GM19328 (cell line): ENCODE results near the gene CA11.

Experiments
- ATAC-seq: cut with Tn5 transposase; IDR thresholded peaks from one replicate; pipeline ENCODE4 v1.9.1; 2021; ENCODE audit warnings: mild to moderate bottlenecking, moderate library complexity; ENCODE audit not compliant: unreplicated experiment

The CA11 gene

DNA sequence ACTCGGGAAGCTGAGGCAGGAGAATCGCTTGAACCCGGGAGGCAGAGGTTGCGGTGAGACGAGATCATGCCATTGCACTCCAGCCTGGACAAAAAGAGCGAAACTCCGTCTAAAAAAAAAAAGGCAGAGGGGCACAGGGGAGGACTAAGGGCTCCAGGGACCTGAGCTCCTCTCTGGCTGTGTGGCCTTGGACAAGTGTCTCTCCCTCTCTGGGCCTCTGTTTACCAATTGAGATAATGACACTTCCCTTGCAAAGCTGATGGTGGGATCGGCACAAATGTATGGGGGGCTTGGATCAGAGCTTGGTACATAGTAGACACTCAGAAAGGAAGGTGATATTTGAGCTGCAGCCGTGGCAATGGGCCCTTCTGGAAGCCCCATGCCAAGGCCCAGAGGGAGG, 50.8 kb downstream of the CA11 start:
- ATAC-seq, result no peak

DNA sequence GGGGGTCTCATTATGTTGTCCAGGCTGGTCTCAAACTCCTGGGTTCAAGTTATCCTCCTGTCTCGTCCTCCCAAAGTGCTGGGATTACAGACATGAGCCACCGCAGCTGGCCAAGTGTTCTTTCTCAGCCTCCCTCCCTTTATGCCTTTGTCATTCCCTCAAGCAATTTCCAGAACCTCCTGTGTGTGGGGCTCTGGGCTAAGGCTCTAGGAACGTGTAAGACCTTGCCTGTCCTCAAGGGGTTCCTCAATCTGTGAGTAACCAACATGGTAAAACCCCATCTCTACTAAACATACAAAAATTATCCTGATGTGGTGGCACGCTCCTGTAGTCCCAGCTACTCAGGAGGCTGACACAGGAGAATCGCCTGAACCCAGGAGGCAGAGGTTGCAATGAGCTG, 55.0 kb downstream of the CA11 start:
- no peak for ATAC-seq

DNA sequence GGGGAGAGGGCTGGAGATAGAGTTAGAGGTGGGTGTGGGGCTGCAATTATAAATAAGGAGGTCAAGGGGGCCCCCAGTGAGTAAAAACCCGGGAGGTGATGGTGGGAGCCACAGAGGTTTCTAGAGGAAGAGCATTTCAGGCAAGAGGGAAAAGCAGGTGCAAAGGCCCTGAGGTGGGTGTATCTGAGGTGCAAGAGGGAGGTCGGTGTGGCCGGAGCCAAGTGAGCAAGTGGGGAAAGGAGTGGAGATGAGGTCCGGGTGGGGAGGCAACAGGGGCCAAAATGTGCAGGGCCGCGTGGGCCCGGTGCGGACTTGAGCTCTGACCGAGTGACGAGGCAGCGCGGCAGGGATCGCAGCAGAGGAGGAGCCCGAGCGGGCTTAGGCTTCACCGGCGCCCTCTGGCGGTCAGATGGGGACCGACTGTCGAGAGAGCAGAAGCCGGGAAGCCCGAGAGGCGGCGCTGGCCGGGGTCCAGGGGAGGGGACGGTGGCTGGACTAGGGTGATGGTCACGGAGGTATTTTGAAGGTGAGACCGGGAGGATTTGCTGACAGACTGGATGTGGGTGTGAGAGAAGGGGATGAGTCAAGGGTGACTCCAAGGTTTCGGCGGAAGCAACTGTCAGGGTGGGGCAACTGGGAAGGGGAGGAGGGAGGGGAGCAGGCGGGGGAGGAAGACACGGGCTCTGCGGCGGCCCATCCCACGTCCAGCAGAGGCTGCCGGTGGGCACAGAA, 57.2 kb downstream of the CA11 start:
- ATAC-seq, result no peak
